ENCODE data around the gene PRR14L.

The PRR14L gene

DNA sequence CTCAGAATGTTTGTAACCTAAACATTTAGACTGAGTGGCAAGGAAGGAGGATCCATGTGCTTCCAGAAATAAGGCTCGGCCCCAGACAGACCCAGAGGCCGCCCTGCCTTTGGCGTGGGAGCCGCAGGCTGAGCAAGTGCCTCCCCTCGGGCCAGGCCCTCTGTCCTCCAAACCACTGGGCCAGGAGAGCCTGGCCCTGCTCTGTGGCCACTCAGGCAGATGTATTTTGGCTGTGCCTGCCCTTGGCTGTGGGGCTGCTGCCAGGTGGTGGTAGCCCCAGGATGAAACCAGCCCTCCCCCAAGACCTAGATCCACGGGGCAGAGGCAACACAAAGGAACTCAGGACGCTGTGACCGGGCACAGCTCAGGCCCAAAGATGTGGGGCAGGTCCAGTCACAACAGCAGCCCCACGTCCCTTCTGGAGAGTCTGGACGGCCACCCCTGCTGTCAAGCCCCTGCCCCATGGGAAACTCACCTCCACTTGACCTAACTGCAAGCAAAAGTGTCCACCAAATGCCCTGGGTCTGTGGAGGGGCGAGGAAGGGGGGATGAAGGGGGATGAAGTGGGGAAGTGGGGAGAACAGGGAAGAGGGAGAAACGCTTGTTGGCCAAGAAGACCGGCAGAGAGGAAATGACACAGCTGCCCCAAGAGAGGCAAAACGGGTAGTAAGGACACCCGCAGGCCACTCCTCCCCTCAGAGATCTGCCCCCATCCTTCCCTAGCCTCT lies 111.9 kb downstream of the PRR14L start:
- no peak for DNase-seq

- no peak for DNase-seq
Measured at GRCh38 chr22:31637447-31637890, 112.5 kb downstream of the PRR14L start.

DNA sequence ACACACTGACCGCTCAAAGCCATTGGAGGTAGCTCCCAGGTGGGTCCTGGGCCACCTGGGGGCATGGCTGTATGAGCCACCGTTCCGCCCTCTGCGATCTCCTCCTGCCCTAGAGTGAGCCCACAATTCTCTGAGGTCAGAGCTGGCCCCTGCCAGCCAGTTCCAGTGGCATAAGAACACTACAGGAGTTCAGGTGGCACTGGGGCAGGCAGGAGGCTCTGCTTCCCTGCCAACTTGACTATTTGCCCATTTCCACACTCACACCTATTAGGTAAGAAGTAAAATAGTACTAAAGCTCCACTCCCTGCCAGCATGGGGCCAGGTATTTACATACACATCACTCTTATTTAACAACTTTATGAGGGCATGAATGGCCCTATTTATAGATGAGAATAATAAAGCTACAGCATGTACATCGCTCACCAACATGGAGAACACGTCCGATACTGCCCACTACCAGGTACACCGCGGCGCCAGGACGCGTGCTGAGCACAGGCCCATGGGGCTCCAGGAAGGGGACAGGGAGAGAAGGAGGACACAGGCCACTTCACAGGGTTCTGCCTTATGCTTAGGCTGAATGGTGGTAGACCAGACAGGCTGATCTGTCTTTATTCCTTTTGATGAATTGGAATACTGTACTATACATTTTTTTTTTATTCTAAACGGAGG lies 114.2 kb downstream of the PRR14L start:
- DNase-seq = no peak

DNA sequence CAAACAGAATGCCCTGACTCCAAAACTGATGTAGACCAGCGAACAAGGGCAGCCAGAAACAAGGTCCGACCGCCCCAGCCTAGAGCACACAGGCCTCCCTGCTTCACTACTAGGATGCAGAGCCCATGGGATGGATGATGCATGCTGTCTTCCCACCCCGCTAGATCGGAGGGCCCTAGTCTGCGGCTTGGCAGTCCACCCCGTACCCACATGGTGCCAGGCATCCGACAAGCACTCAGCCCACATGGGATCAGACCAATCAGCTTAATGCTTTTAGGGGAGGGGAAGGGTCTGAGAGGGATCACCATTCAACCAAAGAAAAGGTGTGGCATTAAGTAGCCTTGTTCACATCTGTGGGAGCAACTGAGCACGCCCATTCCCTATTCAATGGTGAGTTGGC lies 118.5 kb downstream of the PRR14L start:
- no peak for DNase-seq
